CD4-positive, alpha-beta T cell treated with Interferon alpha-2 for 1 hour (primary cell): ENCODE data around the gene FBXL17.

Experiments used
- DNase-seq, 2 donors: peaks; one replicate each; pipeline ENCODE4 v3.0.0-alpha.2; 2020 to 2022

Gene FBXL17

DNA sequence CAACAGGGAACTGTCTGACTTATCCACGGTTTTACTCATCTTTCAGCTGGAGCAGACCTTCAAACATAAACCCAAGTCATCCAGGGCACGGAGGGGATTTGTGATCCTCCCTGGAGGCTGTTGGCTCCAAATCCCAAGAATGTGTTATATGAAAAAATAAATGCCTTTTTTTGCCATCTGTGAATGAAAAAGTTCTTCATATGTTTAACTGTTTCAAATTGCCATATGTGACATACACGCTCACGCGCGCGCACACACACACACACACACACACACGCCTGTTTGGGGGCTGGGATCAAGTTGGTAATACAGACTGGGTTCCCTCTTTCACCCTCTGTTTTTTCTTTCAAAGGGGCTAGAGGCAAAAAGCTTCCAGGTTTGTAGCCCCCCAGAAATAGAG, 546.8 kb downstream of the FBXL17 start:
- DNase-seq = no peak

DNA sequence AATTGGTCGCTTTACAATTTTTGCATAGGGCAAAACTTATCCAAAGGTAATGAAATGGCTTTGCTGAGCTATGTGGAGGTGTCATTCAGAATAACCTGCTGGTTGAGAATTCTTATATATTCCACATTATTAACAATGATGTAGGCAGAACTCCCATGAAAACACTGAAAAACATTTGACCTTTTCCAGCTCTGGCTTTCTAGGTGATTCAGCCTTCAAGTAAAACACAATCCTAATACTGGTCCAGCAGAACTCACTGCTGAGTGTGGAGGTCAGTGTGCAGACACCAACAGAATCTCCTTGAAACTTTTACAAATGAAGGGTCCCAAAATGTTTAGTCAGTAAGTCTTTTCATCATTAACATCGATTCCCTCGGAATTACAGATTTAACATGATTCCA, 549.2 kb downstream of the FBXL17 start:
- no peak for DNase-seq

DNA sequence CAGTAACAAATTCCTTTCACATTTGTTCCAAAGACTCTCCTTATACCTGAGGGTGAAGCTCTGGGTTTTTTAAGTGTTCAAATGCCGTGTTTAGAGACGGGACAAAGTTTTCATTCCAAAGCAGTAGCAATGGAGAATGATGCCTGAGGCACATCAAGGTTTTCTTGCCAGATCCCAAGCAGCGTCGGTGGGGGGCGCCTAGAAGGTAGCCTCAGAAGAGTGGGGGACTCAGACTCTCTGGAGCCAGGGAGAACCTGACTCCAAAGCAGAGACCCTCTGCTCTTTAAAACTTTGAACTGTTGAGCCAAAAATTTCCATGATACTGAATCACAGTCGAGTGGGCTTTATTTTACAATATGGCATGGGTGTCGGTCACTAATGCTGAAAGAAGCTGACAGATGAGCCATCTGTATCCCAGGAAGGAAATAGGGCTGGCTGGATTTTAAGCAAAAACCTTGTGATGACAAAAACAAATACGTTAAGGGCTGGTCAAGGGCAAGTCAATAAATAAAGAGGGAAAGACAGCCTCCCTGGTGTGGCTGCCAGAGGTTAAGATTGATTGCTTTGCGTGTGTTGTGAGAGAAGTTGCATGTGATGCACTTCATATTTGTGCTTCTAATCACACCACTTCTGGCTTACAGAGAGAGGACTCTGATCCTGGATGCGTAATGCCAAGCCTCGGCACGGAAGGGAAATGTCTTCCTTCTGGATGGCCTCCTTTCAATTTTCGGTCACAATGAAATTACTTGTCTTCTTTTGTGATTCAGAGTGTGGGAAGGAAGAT, 550.1 kb downstream of the FBXL17 start:
- DNase-seq = no peak

DNA sequence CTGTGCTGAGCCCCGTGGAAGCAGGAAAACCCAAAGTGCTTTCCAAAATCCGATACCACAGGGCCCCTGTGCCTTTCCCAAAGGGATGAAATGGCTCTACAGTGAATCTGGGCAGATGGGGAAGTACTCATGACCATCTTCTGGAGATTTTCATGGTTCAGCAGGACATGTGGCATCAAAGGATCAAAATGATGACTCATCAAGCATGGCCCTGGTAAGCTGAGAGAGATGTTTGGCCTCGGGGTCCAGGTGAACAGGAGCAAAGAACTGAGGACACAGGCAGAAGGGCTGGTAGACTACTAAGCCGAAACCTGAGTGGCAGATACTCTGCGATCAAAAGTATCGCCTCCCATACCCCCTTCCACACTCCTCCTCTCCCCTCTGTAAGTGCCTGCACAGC, 551.1 kb downstream of the FBXL17 start:
- DNase-seq = no peak

DNA sequence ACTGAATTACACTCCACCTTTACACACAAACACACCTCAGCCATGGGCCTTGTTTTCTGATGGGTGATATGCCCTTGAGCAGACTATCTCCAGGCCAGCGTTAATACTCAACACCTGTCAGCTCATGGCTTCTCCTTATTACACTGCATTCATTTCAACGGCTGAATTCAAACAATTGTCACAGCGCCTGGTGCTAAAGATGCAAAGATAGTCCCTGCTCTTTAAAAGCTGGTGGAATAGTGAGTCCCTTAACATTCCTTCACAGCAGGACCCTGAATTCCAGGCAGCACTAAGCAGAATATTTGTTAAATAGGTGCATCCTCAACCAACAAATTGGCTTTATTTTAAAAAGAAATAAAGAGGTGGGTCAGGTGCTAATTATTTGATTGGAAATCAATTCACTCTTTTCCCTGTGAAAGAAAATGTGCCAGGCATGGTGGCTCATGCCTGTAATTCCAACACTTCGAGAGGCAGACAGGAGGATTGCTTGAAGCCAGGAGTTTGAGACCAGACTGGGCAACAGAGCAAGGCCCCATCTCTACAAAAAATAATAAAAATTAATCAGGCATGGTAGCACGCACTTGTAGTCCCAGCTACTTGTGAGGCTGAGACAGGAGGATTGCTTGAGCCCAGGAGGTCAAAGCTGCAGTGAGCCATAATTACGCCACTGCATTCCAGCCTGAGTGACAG, 555.4 kb downstream of the FBXL17 start:
- no peak for DNase-seq

DNA sequence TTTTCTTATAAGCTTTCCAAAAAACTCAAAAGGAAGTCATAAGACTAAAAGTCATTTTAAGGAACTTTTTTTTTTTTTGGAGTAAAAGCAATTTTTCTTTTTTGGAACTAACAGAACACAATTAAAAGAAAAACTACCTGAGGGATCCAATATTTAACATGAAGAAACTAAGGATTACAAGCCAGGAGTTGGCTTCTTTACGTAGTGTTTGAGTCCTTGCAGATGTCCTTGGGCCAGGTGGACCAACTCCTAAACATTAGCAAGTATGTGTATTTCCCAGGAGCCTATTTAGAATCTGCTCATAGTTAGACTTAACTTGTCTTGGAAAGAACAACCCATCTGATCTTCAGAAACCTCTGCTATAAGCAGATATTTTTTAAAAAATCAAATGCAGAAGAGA, 557.1 kb downstream of the FBXL17 start:
- no peak for DNase-seq

DNA sequence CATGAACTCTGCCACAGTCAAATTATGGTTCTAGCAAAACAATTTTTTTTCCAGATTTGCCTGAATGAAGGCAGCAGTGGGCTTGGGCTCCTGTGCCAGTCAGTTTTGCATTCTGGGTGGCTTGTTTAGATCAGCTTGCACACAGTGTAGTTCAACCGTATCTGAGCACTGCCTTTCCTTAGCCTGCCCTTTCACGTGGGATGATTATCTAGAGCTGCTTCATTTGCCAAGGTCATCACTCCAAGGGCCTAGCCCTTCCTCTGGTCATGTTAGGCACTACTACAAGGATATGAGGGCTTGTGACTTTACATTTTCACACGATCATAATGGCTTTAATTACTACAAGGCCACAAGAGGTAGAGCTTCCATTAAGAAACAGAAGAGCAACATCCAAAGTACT, 560.6 kb downstream of the FBXL17 start:
- no peak for DNase-seq

DNA sequence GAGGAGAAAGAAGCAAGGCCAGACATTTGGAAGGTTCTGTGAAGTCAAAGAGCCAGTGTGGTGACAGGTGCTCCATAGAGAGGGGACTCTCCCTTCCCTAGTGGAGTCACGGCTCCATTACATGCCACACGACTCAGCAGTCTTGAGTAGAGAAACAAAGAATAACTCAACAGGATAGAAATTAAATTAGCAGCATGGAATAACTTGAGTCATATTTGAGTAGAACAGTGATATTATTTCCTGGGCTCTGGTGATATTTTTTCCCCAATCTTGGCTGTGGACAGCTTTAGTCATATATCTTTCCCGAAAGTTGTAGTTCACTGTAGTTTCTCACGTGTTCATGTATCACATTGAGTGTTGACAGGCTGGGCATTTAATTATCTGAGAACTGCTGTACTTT, 561.5 kb downstream of the FBXL17 start:
- DNase-seq = no peak

DNA sequence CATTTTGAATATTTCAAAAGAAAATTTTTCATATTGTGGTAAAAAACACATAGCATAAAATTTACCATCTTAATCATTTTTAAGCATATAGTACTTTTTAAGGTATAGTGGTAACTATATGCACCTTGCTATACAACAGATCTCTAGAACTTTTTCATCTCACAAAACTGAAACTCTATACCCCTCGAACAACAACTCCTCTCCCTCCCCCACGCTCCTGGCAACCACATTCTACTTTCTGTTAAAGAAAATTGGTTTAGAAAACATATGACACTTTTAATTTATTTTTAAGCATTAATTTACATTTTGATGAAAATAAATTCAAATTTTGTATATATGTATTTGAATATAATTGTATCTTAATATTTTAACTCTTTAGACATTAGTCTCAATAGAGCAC, 563.9 kb downstream of the FBXL17 start:
- DNase-seq = no peak

DNA sequence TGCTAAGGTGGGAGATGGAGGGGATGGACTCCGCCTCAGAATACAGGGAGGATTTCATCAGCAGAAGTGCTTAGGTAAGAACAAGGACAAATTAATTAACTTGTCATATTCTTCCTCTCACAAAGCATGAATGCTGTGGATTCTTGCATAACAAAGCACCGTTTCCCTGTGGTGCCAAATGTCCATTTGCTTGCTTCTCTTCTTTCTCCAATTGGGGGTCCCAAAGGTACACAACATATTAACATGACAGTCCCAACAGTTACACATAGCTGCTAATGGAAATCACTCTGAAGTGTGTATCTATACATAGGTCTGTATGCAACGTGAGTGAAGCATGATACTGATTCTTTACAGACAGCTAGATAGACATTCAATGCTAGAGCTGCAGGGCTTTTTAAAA, 564.5 kb downstream of the FBXL17 start:
- DNase-seq = no peak

DNA sequence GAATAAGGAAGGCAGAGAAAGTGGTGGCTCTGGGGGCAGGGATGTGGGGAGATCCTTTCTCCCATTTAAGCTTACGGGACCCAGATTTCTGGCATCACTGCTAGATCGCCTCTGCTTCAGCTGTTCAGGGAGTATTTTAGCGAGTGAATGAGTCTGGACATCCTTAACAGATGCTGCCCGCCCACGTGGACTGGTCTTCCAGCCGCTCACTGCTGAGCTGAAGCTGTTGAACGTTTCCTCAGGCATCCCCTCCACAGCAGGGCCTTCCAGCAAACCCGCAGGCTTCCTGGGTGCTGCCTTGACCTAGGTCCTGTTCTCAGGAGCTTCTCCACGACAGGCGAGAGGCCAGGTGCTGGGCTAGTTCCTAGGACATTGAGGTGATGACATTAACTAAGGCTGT, 566.8 kb downstream of the FBXL17 start:
- DNase-seq = no peak

DNA sequence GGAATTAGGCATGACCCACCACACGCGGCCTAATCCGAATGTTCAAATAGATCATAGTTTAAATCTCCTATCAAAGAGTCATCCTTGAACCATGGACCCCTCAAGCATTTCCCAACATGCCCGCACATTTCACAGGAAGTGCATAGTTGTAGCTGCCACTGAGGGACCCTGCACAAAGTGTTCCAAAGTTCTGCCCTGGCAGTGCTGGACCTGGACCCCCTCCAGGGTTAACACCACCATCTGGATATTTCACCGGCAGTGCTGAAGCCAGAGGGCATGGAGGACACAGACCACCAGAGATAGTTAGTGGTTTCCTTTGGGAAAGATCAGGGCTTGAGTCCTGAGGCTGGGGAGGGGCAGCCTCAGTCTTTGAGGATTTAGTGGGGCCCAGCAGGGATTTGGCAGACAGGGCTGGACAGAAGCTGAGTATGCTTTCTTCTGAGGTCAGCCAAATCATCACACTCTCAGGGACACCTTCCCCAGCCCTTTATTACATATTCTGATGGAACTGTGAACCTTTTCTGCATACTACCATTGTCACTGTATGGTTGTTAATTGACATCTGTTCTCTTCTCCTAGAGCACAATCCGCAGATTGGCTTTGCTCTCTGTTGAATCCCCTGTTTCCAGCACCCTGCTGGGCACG, 567.6 kb downstream of the FBXL17 start:
- DNase-seq = no peak

DNA sequence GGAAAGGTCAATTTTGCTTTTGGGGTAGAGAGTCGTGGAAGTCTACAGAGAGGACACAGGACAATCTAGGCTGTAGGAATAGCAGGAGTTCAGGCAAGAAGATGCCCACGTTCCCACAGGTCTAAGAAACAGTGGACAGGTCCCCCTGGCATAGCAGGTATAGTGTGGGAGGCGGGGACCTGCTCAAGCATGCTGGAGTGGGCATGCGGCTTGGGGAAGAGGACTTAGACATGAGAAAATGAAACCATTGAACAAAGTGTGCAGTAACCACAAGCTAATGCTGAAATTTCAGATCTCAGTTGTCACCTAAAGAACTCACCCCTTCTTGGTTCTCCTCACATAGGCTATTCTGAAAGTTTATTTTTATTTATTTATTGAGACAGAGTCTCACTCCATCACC, 568.3 kb downstream of the FBXL17 start:
- no peak for DNase-seq

DNA sequence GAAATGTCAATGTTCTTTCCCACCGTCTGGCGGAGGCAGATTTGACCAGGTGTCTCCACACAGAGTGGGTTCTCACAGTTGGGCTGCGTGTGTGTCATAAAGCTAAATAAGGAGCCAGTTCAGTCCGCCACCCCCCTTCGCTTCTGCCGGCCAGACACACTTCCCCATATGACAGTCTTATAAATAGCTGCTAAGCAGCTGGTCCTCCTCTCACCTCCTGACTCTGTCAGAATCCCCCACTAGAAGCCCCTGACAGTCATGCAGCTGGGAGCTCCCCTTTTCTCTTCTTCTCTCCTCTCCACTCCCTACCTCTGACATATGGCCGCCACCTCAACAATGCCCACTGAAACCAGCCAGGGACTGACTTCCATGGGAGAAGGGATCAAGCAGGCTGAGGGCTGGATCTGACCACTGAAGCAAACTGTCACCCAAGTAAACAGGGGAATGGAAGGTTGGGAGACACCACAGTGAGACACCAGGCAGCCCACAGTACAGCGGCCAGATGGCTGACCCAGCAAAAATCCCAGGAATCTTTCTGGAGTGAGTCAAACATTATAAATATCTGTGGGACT, 569.2 kb downstream of the FBXL17 start:
- no peak for DNase-seq

DNA sequence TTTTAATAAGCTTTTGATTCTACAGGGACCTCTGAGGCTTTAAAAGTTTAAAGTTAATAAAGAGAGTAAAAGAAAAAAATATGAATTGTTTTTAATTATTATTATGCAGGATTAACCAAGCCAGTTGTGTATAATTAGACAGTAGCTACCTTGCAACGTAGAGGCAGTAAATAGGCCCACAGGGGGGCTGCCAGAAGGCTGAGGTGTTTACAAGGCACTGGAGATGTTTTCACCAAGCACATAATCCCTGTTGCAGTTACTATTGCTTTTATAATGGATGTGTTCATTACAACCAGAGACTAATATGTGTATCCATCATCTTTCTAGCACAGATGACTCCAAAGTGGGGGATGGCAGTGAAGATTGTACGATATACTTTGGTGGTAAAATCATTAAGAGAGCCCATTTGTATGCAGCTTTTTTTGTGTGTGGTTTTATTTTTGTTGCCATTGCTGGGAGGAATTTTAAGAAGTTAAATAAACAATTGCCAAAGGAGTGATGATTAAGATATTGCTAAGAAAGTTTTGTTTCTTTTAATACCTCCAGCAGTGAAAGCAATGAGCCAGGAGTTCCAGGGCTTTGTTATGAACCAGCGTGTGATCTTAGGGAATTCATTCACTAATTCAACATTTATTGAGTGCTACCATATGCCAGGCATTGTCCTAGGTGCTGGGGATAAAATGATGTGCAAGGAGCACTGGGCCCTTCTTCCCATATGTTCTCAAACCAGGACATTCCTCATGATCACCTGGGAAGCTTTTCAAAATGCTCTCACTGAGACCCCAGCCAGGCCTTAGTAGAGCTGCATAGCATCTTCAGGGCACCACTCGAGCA, 572.5 kb downstream of the FBXL17 start:
- no peak for DNase-seq
